Neutrophil (primary cell): ENCODE data around the gene F7.

Source experiments
- H3K27ac ChIP-seq: fragments of 200-600 bp; sonication (generic); 2 replicates; pipeline ENCODE4 v1.5.1; 2016; ENCODE audit warnings: mild to moderate bottlenecking, moderate library complexity
- H3K27me3 ChIP-seq: fragments of 200-600 bp; sonication (generic); 2 replicates; pipeline ENCODE4 v1.6.0; 2016; ENCODE audit warnings: mild to moderate bottlenecking
- H3K36me3 ChIP-seq: fragments of 200-600 bp; sonication (generic); 2 replicates; pipeline ENCODE4 v1.5.1; 2017
- H3K4me1 ChIP-seq, 2 experiments: fragments of 200-600 bp in 1 of 2; sonication (generic) in 1 of 2; 1 replicate in 1 of 2; 2 replicates in 1 of 2; pipeline versions ENCODE4 v1.5.1 to v1.6.1; 2013 to 2016; ENCODE audit warnings: low read depth in 1 of 2, low read length in 1 of 2, mild to moderate bottlenecking in 1 of 2, moderate library complexity in 1 of 2; ENCODE audit not compliant: control insufficient read depth in 1 of 2, insufficient read depth in 1 of 2
- H3K4me3 ChIP-seq, 2 experiments: fragments of 200-600 bp in 1 of 2; sonication (generic) in 1 of 2; 1 replicate in 1 of 2; 2 replicates in 1 of 2; pipeline ENCODE4 v1.5.1; 2013 to 2016; ENCODE audit warnings: low read depth in 1 of 2, low read length in 1 of 2, mild to moderate bottlenecking in 1 of 2, moderate library complexity in 1 of 2
- H3K9me3 ChIP-seq: fragments of 200-600 bp; sonication (generic); 2 replicates; pipeline ENCODE4 v1.5.1; 2016
- CTCF ChIP-seq: fragments of 200-600 bp; sonication (generic); IDR thresholded peaks from 2 replicates; pipeline ENCODE4 v1.5.1; 2016; ENCODE audit warnings: antibody characterized with exemption

The F7 gene

GRCh38 chr13:113137691-113138298, 32.2 kb downstream of the F7 start:
- Histone ChIP-seq H3K36me3 (no peaks in the 10 kb centered on the region), H3K4me1 (no peaks in the 10 kb centered on the region), H3K27ac (no peak overlapping the region), H3K27me3 (peaks cover 35% of the 10 kb centered on the region), H3K4me3 (no peak overlapping the region), H3K9me3 (no peaks in the 10 kb centered on the region)
- no peak for TF ChIP-seq CTCF

GRCh38 chr13:113138792-113139551, 33.4 kb downstream of the F7 start:
- no peaks in the 10 kb centered on the region for H3K36me3 ChIP-seq
- TF ChIP-seq CTCF, result no peak
- peaks cover 24% of the 10 kb centered on the region for H3K27me3 ChIP-seq
- no peak overlapping the region for H3K27ac ChIP-seq
- no peaks in the 10 kb centered on the region for H3K4me1 ChIP-seq
- no peaks in the 10 kb centered on the region for H3K9me3 ChIP-seq
- no peak overlapping the region for H3K4me3 ChIP-seq

- Histone ChIP-seq H3K27ac (no peak overlapping the region), H3K9me3 (no peaks in the 10 kb centered on the region), H3K36me3 (no peaks in the 10 kb centered on the region), H3K4me1 (no peaks in the 10 kb centered on the region), H3K27me3 (peaks cover 18% of the 10 kb centered on the region), H3K4me3 (no peak overlapping the region)
- no peak for TF ChIP-seq CTCF
Measured at GRCh38 chr13:113139577-113139976, 34.0 kb downstream of the F7 start.

- Histone ChIP-seq H3K27me3 (peaks cover 9% of the 10 kb centered on the region), H3K4me1 (no peaks in the 10 kb centered on the region), H3K9me3 (no peaks in the 10 kb centered on the region), H3K27ac (no peak overlapping the region), H3K36me3 (no peaks in the 10 kb centered on the region), H3K4me3 (no peak overlapping the region)
- TF ChIP-seq CTCF, result no peak
Measured at GRCh38 chr13:113140677-113141600, 35.3 kb downstream of the F7 start.

- Histone ChIP-seq H3K4me1 (no peaks in the 10 kb centered on the region), H3K36me3 (no peaks in the 10 kb centered on the region), H3K4me3 (no peak overlapping the region), H3K9me3 (no peaks in the 10 kb centered on the region), H3K27ac (no peak overlapping the region), H3K27me3 (peaks cover 9% of the 10 kb centered on the region)
- TF ChIP-seq CTCF, result no peak
Measured at GRCh38 chr13:113141601-113141970, 36.0 kb downstream of the F7 start.
